T47D (cell line): ENCODE data around the gene PCDH12.

Experiments used
- DNase-seq, 2 experiments: peaks; one replicate each; pipeline versions ENCODE4 v3.0.0 to v3.0.0-alpha.2; 2011 to 2012; ENCODE audit warnings: low read depth in 1 of 2, low spot score in 1 of 2
- JUND ChIP-seq: IDR thresholded peaks from 2 replicates; pipeline ENCODE4 v1.6.1; 2012; ENCODE audit warnings: low read depth
- in situ Hi-C: cut with HindIII; loops from 2 replicates; pipeline ENCODE4 v1.10.0; 2016; ENCODE audit warnings: low sequenced_read_pairs, low pct_unique_long_range_greater_than_20kb

PCDH12 gene

DNA sequence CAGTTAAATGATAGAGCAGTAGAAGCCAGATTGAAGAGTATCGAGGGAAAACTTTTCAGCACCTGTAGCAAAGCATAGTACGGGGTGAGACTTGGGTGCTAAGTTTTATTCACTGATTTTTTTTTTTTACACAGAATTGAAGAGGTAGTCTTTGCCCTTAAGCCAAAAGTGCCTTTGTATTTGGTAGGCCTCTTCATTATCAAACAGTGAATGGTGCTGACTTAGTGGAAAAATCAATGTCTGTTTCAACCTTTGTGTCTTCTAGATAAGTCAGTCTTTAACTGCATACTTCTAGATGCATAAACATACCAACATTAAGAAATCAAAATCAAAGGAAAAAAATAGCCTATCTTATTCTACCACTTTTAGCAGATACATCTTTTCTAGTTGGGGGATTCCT is 24.6 kb upstream of the PCDH12 start:
- in situ Hi-C loops, result no loop called here
- TF ChIP-seq JUND, result no peak
- DNase-seq, result no peak

DNA sequence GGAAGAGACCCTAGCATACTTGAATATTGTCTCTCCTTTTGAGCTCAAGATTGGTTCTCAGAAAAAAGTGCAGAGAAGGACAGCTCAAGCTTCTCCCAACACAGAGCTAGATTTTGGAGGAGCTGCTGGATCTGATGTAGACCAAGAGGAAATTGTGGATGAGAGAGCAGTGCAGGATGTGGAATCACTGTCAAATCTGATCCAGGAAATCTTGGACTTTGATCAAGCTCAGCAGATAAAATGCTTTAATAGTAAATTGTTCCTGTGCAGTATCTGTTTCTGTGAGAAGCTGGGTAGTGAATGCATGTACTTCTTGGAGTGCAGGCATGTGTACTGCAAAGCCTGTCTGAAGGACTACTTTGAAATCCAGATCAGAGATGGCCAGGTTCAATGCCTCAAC is 20.4 kb upstream of the PCDH12 start:
- DNase-seq, result no peak
- in situ Hi-C loops, result no loop called here
- no peak for TF ChIP-seq JUND

- in situ Hi-C loops, result no loop called here
- no peak for TF ChIP-seq JUND
- no peak for DNase-seq
These were observed 18.2 kb upstream of the PCDH12 start for GRCh38 chr5:141976176-141976575.

DNA sequence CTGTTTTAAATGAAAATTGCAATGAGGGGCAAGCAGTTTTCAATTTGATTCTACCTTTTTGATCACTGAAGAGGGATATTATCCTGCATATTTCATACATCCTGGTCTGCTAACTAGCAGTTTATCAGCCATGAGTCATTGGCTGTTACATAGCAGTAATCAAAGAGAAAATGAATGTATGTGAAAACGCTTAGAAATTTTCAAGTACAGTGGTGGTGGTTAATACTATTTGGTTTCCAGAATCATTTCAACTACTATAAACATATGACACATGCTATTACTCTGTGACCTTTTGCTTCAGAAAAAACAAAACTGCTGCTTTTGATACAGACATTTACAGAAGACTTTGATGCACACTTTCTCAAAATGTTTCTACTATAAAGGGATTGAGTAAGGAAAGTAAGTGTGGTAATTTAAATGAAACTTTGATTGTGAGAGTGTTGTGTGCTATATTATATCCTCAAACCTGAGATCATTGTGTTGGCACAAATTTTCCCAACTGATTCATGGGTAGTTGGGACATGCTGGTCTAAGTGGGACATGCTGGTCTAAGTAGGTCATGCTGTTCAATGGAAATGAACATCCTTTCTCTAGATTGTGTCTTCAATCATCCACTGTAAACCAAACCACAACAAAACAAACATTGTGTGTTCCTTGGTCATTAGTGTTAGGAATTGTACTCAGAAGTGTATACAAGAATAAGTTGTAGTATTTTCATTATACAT is 16.0 kb upstream of the PCDH12 start:
- no peak for DNase-seq
- TF ChIP-seq JUND, result no peak
- in situ Hi-C loops, result no loop called here

DNA sequence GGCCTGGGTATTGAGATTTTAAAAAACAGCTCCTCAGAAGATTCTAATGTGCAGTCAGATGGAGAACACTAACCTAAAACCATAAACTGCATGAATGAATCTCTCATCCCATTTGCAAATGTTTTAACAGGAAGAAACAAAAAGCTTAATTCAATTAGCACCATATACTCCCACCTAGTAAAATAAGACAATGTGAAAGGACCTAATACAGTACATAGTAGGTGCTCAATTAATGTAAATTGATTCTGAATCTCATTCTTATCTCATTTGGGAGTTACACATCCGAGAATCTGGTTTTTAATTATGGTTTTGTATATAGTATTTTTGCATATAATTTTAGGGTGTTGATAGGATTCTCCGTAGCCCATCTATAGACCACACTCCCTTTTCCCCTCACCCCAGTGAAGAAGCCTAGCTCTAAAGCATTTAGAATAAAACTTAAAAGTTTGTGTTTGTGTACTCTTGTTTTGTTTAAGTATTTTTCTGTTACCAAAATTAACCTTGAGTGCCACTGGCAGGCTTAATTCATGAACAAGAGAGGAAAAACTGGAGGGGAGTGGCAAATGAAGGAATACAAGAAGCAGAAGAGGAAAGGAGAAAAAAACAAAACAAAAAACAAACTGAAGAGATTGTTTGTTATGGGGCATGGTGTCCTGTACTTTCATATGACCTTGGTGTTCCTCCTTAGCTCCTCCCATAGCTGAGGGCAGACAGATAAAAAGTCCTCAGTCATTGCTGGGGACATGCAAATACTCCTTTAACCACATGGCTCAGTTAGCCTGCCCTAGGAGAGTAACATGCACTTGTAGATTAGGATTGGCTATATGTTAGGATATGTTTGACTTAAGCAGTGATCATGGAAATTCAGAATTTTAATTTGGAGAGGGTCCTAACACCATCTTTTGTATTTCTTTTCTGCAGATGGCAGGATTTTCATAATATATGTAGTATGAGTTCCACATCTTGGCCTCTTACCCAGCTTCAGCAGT is 12.1 kb upstream of the PCDH12 start:
- no peak for TF ChIP-seq JUND
- in situ Hi-C loops, result no loop called here
- DNase-seq, result peak in 1 of 2 experiments; percentile 26

DNA sequence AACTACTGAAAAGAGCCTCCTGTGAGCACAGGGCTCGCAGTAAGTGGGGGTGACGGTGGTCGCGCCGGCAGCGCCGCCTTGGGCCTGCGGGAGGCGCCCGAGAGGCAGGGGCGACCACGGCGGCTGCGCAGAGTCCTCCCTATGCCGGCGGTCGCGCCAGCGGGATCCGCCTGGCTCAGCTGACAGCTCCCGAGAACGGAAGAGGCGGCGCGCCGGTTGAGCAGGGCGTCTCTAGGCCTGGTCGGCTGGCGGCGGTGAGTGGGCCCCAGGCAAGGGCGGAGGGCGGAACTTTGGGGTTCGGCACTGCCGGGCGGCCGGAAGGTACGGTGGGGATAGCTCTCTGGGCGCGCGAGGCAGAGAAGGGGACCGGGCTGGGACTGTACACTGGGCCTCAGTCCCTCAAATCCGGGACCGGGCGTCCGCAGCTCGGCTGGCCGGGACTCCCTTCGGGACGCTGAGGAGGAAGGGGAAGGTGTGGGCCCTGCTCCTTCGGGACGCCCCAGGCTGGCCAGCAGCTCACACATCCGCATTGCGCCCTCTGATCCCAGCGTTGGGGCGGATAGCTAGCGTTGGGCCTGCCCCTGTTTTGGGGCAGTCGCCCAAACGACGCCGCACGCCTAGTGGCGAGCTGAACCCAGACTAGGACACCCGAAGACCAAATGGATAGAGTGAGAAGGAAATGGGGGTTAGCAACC is 11.1 kb upstream of the PCDH12 start, which contains the start of gene RNF14:
Gene RNF14 (plus strand): TSS at position 192 of the 695 bp plus-strand sequence. CDS start 4,484 bp downstream, outside the sequence.
- DNase-seq, result peak; percentile 93 to 95
- in situ Hi-C loops, result no loop called here
- no peak for TF ChIP-seq JUND

- in situ Hi-C loops, result no loop called here
- DNase-seq, result no peak
- TF ChIP-seq JUND, result no peak
These were observed 8.9 kb upstream of the PCDH12 start for GRCh38 chr5:141966963-141967333.

- DNase-seq, result no peak
- in situ Hi-C loops, result no loop called here
- TF ChIP-seq JUND, result no peak
These were observed 8.4 kb upstream of the PCDH12 start for GRCh38 chr5:141966275-141966962.

DNA sequence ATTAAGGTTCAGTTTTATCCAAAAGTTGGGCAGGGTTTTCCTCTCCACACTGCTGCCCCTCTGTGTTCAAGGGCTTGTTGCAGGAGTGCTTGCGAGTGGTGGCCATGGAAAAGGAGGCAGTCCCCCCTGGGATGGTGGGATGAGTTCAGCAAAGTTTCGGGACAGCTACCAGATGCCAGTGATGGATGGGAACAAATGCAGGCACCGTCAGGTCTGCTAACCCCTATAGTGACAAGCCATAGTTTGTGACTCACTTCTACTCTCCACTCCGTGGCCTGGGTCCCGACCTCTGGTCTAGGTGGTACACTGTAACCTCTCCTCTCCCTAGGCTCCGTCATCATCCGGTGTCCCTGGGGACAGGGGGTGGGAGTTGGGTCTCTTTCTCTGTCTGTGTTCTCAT is 7.1 kb upstream of the PCDH12 start:
- no peak for DNase-seq
- no peak for TF ChIP-seq JUND
- in situ Hi-C loops, result no loop called here

- TF ChIP-seq JUND, result no peak
- DNase-seq, result no peak
- in situ Hi-C loops, result no loop called here
These were observed 5.7 kb upstream of the PCDH12 start for GRCh38 chr5:141963701-141964100.

- no peak for TF ChIP-seq JUND
These were observed 3.5 kb upstream of the PCDH12 start for GRCh38 chr5:141961466-141961865.

More at GRCh38 chr5:141961466-141961865, 3.5 kb upstream of the PCDH12 start:
- no peak for DNase-seq
- in situ Hi-C loops, result no loop called here
